A549 (cell line): Measurements from ENCODE around the gene INPP5F. TPM values are rescaled to one million over a fixed set of nuclear protein-coding genes. Genes with fewer than 3 reads are reported as not detected.

Experiments
- ATAC-seq, 2 experiments: fragments of 200-7000 bp in 1 of 2; fragments of >200 bp in 1 of 2; cut with Nextera tagmentation in 1 of 2; cut with Tn5 transposase in 1 of 2; 3 replicates each; pipeline versions ENCODE4 v1.8.0 to v1.9.1; 2018 to 2020; ENCODE audit warnings: mild to moderate bottlenecking in 1 of 2, moderate library complexity in 1 of 2
- CTCF ChIA-PET: fragments of 300-600 bp; sonication (Branson Sonifier 250); formaldehyde crosslinking; extraction: SDS; loops from one replicate; lab custom pipeline; 2021; ENCODE audit warnings: antibody characterized with exemption, inconsistent platforms; lab: Yijun Ruan, JAX
- POLR2A ChIA-PET: fragments of 350-600 bp; formaldehyde crosslinking; extraction: SDS; loops from one replicate; lab custom pipeline; 2021; ENCODE audit warnings: antibody characterized with exemption, inconsistent platforms; lab: Yijun Ruan, JAX
- DNase-seq, 2 experiments: peaks; one replicate each; pipeline versions ENCODE4 v3.0.0 to v3.0.0-alpha.2; 2011 to 2016; ENCODE audit warnings: low read depth in 1 of 2, low spot score in 1 of 2
- FAIRE-seq: peaks from 2 replicates; lab custom pipeline; 2011; peaks lifted over from hg19 to GRCh38; lab: Jason Lieb, UNC
- H3K27ac ChIP-seq, 2 experiments: fragments of >200 bp; sonication (Bioruptor Twin); formaldehyde crosslinking; 3 replicates each; pipeline ENCODE4 v1.5.1; 2016 to 2017
- H3K4me1 ChIP-seq: fragments of >200 bp; sonication (Bioruptor Twin); formaldehyde crosslinking; 3 replicates; pipeline ENCODE4 v1.6.1; 2016
- H3K4me2 ChIP-seq: fragments of >200 bp; sonication (Bioruptor Twin); formaldehyde crosslinking; 3 replicates; pipeline ENCODE4 v1.6.1; 2016
- H3K4me3 ChIP-seq: fragments of >200 bp; sonication (Bioruptor Twin); formaldehyde crosslinking; 3 replicates; pipeline ENCODE4 v1.5.1; 2016
- H3K9me3 ChIP-seq: fragments of >200 bp; sonication (Bioruptor Twin); formaldehyde crosslinking; 3 replicates; pipeline ENCODE4 v1.6.1; 2016
- ATOH8 ChIP-seq: fragments of 250-450 bp; sonication (Bioruptor Pico); IDR thresholded peaks from 2 replicates; pipeline ENCODE4 v1.5.0; 2020; ENCODE audit warnings: low read depth, mild to moderate bottlenecking, moderate library complexity
- BCL3 ChIP-seq: fragments of >200 bp; sonication (Bioruptor Twin); formaldehyde crosslinking; IDR thresholded peaks from 3 replicates; pipeline ENCODE4 v1.6.1; 2016
- CEBPB ChIP-seq, 2 experiments: fragments of >200 bp in 1 of 2; sonication (Bioruptor Twin) in 1 of 2; formaldehyde crosslinking in 1 of 2; IDR thresholded peaks; 2 replicates each; pipeline ENCODE4 v1.6.1; 2012 to 2016
- CHD4 ChIP-seq: fragments of 200-600 bp; sonication (generic); IDR thresholded peaks from 2 replicates; pipeline ENCODE4 v1.6.1; 2016; ENCODE audit warnings: antibody characterized with exemption, mild to moderate bottlenecking, borderline replicate concordance
- FOSL2 ChIP-seq, 2 experiments: fragments of 450-650 bp in 1 of 2; fragments of >200 bp in 1 of 2; sonication (Bioruptor Twin) in 1 of 2; formaldehyde crosslinking; IDR thresholded peaks; 2 replicates each; pipeline versions ENCODE4 v1.5.0 to v1.6.1; 2016 to 2020; ENCODE audit warnings: mild to moderate bottlenecking in 1 of 2, moderate library complexity in 1 of 2
- HES2 ChIP-seq: fragments of >200 bp; sonication (Bioruptor Twin); formaldehyde crosslinking; IDR thresholded peaks from 2 replicates; pipeline ENCODE4 v1.6.1; 2016
- HEYL ChIP-seq: fragments of 250-450 bp; sonication (Bioruptor Pico); IDR thresholded peaks from 2 replicates; pipeline ENCODE4 v1.8.0; 2021; ENCODE audit warnings: mild to moderate bottlenecking, moderate library complexity
- HMGXB4 ChIP-seq: fragments of 250-450 bp; sonication (Bioruptor Pico); IDR thresholded peaks from 2 replicates; pipeline ENCODE4 v1.5.0; 2021; ENCODE audit warnings: mild to moderate bottlenecking, moderate library complexity, borderline replicate concordance
- HOXA7 ChIP-seq: fragments of 250-450 bp; sonication (Bioruptor Pico); IDR thresholded peaks from 2 replicates; pipeline ENCODE4 v1.5.0; 2020; ENCODE audit warnings: mild to moderate bottlenecking, moderate library complexity
- JUNB ChIP-seq: fragments of >200 bp; sonication (Bioruptor Twin); formaldehyde crosslinking; IDR thresholded peaks from 2 replicates; pipeline ENCODE4 v1.6.1; 2016
- MAZ ChIP-seq: fragments of 150-350 bp; IDR thresholded peaks from 2 replicates; pipeline ENCODE4 v1.6.1; 2014; ENCODE audit warnings: antibody characterized with exemption, low read depth, low read length, borderline replicate concordance
- NFE2L2 ChIP-seq: fragments of 150-350 bp; conservative IDR thresholded peaks from 2 replicates; pipeline ENCODE4 v1.6.1; 2014; ENCODE audit warnings: low read length
- POLR2A ChIP-seq: IDR thresholded peaks from 2 replicates; pipeline ENCODE4 v1.6.1; 2012; ENCODE audit warnings: mild to moderate bottlenecking, low read length
- RAD21 ChIP-seq, 2 experiments: fragments of >200 bp in 1 of 2; sonication (Bioruptor Twin) in 1 of 2; formaldehyde crosslinking in 1 of 2; IDR thresholded peaks in 1 of 2; conservative IDR thresholded peaks in 1 of 2; 2 replicates in 1 of 2; 3 replicates in 1 of 2; pipeline ENCODE4 v1.6.1; 2012 to 2018; ENCODE audit warnings: inconsistent platforms in 1 of 2
- RARB ChIP-seq: fragments of 250-450 bp; sonication (Bioruptor Pico); IDR thresholded peaks from 2 replicates; pipeline ENCODE4 v1.8.0; 2021; ENCODE audit warnings: mild to moderate bottlenecking, moderate library complexity
- TP53 ChIP-seq: fragments of 250-450 bp; sonication (Bioruptor Pico); IDR thresholded peaks from 2 replicates; pipeline ENCODE4 v1.5.0; 2021; ENCODE audit warnings: mild to moderate bottlenecking, moderate library complexity
- ZFP36 ChIP-seq: fragments of 450-650 bp; IDR thresholded peaks from 2 replicates; pipeline ENCODE4 v1.6.1; 2014; ENCODE audit warnings: borderline replicate concordance; ENCODE audit not compliant: partially characterized antibody
- WGBS: methylation state at CpG from one replicate; pipeline ENCODE4 v1.1.6; 2017; ENCODE audit errors: missing lambda C conversion rate; 5-methylcytosine and 5-hydroxymethylcytosine counted together
- polyA plus RNA-seq, 4 experiments: library from polyadenylated mRNA; depleted of rRNA in 3 of 4; stranded (reverse); fragments of >200 nt; fragmentation: RNase III in 1 of 4; extraction: RNeasy Plus Mini Kit Qiagen cat#74134 plus additional on column Dnase treatment in 1 of 4; gene quantifications; 2 replicates in 3 of 4; 3 replicates in 1 of 4; pipeline ENCODE4 v1.2.3, GENCODE V29; 2011 to 2017

The INPP5F gene
- polyA plus RNA-seq, 2 of the 4 experiments (the other 2 are of a cell fraction) = 5.6 to 7.7 TPM

- CTCF ChIA-PET = interaction anchor here (1.2 to 2.2 kb wide), 6 partner anchors 9 to 155 kb away, joined by 3 to 14 read pairs (median 4); no protein-coding TSS in a partner anchor
- POLR2A ChIA-PET = no interaction called here
- Histone ChIP-seq H3K9me3 (no peaks in the 10 kb centered on the region), H3K4me1 (peaks cover 9% of the 10 kb centered on the region), H3K4me2 (no peak overlapping the region), H3K27ac (no peak overlapping the region), H3K4me3 (no peak overlapping the region)
- 82% methylated on average over 8 of the region's 8 CpGs for WGBS
- DNase-seq (no peak), FAIRE-seq (no peak), ATAC-seq (no peak)
- no peak for TF ChIP-seq JUNB
- TF ChIP-seq HEYL (CRISPR knock-in tag) = no peak
Observed at GRCh38 chr10:119762805-119763798, 37.3 kb downstream of the INPP5F start.

GRCh38 chr10:119768455-119769094 lies 42.7 kb downstream of the INPP5F start:
- TF ChIP-seq ZFP36 (no peak), MAZ (no peak), TP53 (CRISPR knock-in tag) (no peak), HOXA7 (no peak)
- ATAC-seq = no peak
- POLR2A ChIA-PET = no interaction called here
- Histone ChIP-seq H3K4me1 (no peaks in the 10 kb centered on the region), H3K4me3 (no peak overlapping the region), H3K27ac (no peak overlapping the region), H3K9me3 (no peaks in the 10 kb centered on the region), H3K4me2 (no peak overlapping the region)
- WGBS = 80% methylated on average over 4 of the region's 4 CpGs
- no peak for DNase-seq
- no peak for FAIRE-seq
- CTCF ChIA-PET = interaction anchor here (0.7 to 3.3 kb wide), 2 partner anchors 18 to 26 kb away, joined by 3 to 19 read pairs; no protein-coding TSS in a partner anchor

- no peak overlapping the region for H3K4me2 ChIP-seq
- ATAC-seq (no peak), DNase-seq (no peak), FAIRE-seq (no peak)
- H3K4me3 ChIP-seq = no peak overlapping the region
- POLR2A ChIA-PET = no interaction called here
- no peak overlapping the region for H3K27ac ChIP-seq
- WGBS = 90% methylated on average over 2 of the region's 2 CpGs
- CTCF ChIA-PET = interaction anchor here (0.8 to 3.7 kb wide), 5 partner anchors 19 to 253 kb away, joined by 3 to 19 read pairs (median 3); no protein-coding TSS in a partner anchor
- no peaks in the 10 kb centered on the region for H3K9me3 ChIP-seq
- H3K4me1 ChIP-seq = no peaks in the 10 kb centered on the region
- TF ChIP-seq RARB (CRISPR knock-in tag) = no peak
- TF ChIP-seq HES2 = no peak
- TF ChIP-seq FOSL2 (IDR thresholded peaks at IDR 0.05) = no peak
- no peak for TF ChIP-seq FOSL2 (CRISPR knock-in tag; IDR thresholded peaks at IDR 0.05)
- no peak for TF ChIP-seq ATOH8 (CRISPR knock-in tag)
- no peak for TF ChIP-seq POLR2A
- no peak for TF ChIP-seq CHD4
- no peak for TF ChIP-seq NFE2L2
- TF ChIP-seq BCL3 = no peak
Observed at GRCh38 chr10:119769886-119770285, 44.0 kb downstream of the INPP5F start.

GRCh38 chr10:119770928-119771327 lies 45.1 kb downstream of the INPP5F start:
- no peak for DNase-seq
- no peak overlapping the region for H3K27ac ChIP-seq
- no peaks in the 10 kb centered on the region for H3K4me1 ChIP-seq
- FAIRE-seq = no peak
- POLR2A ChIA-PET = no interaction called here
- H3K4me3 ChIP-seq = no peak overlapping the region
- no peak for ATAC-seq
- TF ChIP-seq RARB (CRISPR knock-in tag) (no peak), HOXA7 (no peak), CEBPB (IDR thresholded peaks at IDR 0.05) (peak; percentile 37 to 60; a peak in 2 of 4 replicates), HMGXB4 (CRISPR knock-in tag) (no peak), RAD21 (conservative IDR thresholded peaks at IDR 0.05 in 1 of 2, IDR thresholded peaks at IDR 0.05 in 1 of 2) (no peak)
- TF ChIP-seq, all 56 proteins: peak for 1
- Histone ChIP-seq H3K4me2 (no peak overlapping the region), H3K9me3 (no peaks in the 10 kb centered on the region)
- WGBS = 90% methylated on average over 2 of the region's 2 CpGs
- CTCF ChIA-PET = interaction anchor here (1.0 to 3.7 kb wide), 5 partner anchors 20 to 254 kb away, joined by 3 to 19 read pairs (median 3); no protein-coding TSS in a partner anchor
